Natural killer cell (primary cell): ENCODE measurements around the gene CAB39. TPM values are rescaled to one million over a fixed set of nuclear protein-coding genes. Genes with fewer than 3 reads are reported as not detected.
A peak's percentile ranks its signal among the peaks of the same experiment; 100 is the strongest.

ENCODE experiments used
- ATAC-seq, 3 donors: fragments of 150-1000 bp in 2 of 3; fragments of 200-7000 bp in 1 of 3; cut with Tn5 transposase; 1 replicate in 1 of 3; 2 replicates in 2 of 3; pipeline ENCODE4 v1.10.0; 2021; ENCODE audit warnings: mild to moderate bottlenecking in 2 of 3, moderate library complexity in 2 of 3
- DNase-seq, 2 donors: peaks; one replicate each; pipeline versions ENCODE4 v3.0.0 to v3.0.0-alpha.2; 2013 to 2021; ENCODE audit warnings: mixed read lengths in 1 of 2
- H3K27ac ChIP-seq: one replicate; pipeline ENCODE4 v1.5.1; 2013; ENCODE audit warnings: mild to moderate bottlenecking, low read length
- H3K27me3 ChIP-seq: one replicate; pipeline ENCODE4 v1.6.1; 2013; ENCODE audit warnings: low read length; ENCODE audit not compliant: control insufficient read depth, insufficient read depth
- H3K36me3 ChIP-seq: one replicate; pipeline ENCODE4 v1.6.1; 2013; ENCODE audit warnings: low read length; ENCODE audit not compliant: control insufficient read depth, insufficient read depth
- H3K4me1 ChIP-seq: one replicate; pipeline ENCODE4 v1.6.1; 2013; ENCODE audit warnings: low read length; ENCODE audit not compliant: control insufficient read depth, insufficient read depth
- H3K4me3 ChIP-seq: one replicate; pipeline ENCODE4 v1.5.1; 2013; ENCODE audit warnings: low read length
- H3K9me3 ChIP-seq: one replicate; pipeline ENCODE4 v1.6.1; 2013; ENCODE audit warnings: low read length; ENCODE audit not compliant: control insufficient read depth, insufficient read depth
- H3K27ac Mint-ChIP-seq, 2 donors: one replicate each; pipeline ENCODE4 v1.8.0; 2022; ENCODE audit warnings: mild to moderate bottlenecking in 2 of 2, mixed read lengths in 2 of 2, moderate library complexity in 1 of 2
- H3K27me3 Mint-ChIP-seq, 2 donors: one replicate each; pipeline ENCODE4 v1.8.0; 2022; ENCODE audit warnings: low read depth in 2 of 2, mixed read lengths in 2 of 2
- H3K36me3 Mint-ChIP-seq: one replicate; pipeline ENCODE4 v1.8.0; 2022; ENCODE audit warnings: mixed read lengths
- H3K4me1 Mint-ChIP-seq, 2 donors: one replicate each; pipeline ENCODE4 v1.8.0; 2022; ENCODE audit warnings: mixed read lengths in 2 of 2
- H3K4me3 Mint-ChIP-seq: one replicate; pipeline ENCODE4 v1.8.0; 2022; ENCODE audit warnings: mild to moderate bottlenecking, moderate library complexity, mixed read lengths
- H3K9me3 Mint-ChIP-seq, 2 donors: one replicate each; pipeline ENCODE4 v1.8.0; 2022; ENCODE audit warnings: mixed read lengths in 2 of 2
- CTCF ChIP-seq: fragments of 200-600 bp; IDR thresholded peaks from one replicate; pipeline ENCODE4 v1.8.0; 2022; ENCODE audit warnings: antibody characterized with exemption
- WGBS: methylation state at CpG from one replicate; pipeline ENCODE4 v1.1.7; 2013; ENCODE audit warnings: missing lambda C conversion rate; ENCODE audit not compliant: insufficient coverage; 5-methylcytosine and 5-hydroxymethylcytosine counted together
- intact Hi-C: fragments of 100-400 bp; cut with micrococcal nuclease; formaldehyde crosslinking; loops from one replicate; pipeline ENCODE4 v1.14.2; 2022
- total RNA-seq, 4 donors: library from RNA; stranded (reverse); fragments of 120-200 nt in 1 of 4; gene quantifications; one replicate each; pipeline versions ENCODE4 v1.2.3 to v1.2.4, GENCODE V29; 2013 to 2022

Gene CAB39
- total RNA-seq, 3 donors from 2014 or later (not counting 1 experiment from before 2014, with no cell fraction given) = 75.4 to 96.5 (median 90.5) TPM

DNA sequence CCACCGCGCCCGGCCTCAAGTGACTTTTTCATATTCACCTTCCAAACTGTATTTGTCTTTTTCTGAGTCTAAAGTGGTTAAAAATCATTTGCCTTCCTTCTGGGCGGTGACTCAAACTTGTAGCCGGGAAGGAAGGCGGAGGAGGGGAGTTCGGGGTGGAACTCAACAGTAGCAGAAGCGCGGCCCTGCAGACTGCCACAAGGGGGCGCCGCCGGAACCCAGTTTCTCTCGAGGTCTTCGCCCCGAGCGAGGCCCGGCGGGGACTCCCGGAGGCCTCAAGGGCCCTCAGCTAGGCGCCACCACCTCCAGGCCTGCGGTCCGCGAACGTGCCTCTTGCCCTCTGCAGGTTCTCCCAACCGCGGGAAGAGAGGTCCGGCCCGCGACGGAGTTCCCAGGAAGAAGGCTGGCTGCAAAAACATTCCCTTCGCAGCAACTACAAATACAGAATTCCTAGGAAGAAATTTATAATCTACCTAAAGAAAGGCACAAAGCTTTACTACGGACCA lies 135.3 kb downstream of the CAB39 start:
- no peaks in the 10 kb centered on the region for H3K36me3 Mint-ChIP-seq
- no peak overlapping the region for H3K27ac Mint-ChIP-seq
- peaks cover 56 to 83% of the 10 kb centered on the region in 2 donors for H3K27me3 Mint-ChIP-seq

GRCh38 chr2:230849633-230850357 lies 137.2 kb downstream of the CAB39 start:
- Histone ChIP-seq H3K4me1 (peaks cover 7% of the 10 kb centered on the region), H3K9me3 (no peaks in the 10 kb centered on the region), H3K27me3 (peaks cover 21% of the 10 kb centered on the region), H3K4me3 (no peak overlapping the region), H3K27ac (no peak overlapping the region), H3K36me3 (no peaks in the 10 kb centered on the region)
- intact Hi-C loops = no loop called here
- H3K4me3 Mint-ChIP-seq = no peak overlapping the region
- H3K27ac Mint-ChIP-seq = no peak overlapping the region
- H3K36me3 Mint-ChIP-seq = no peaks in the 10 kb centered on the region
- DNase-seq (peak; percentile 74 to 77), ATAC-seq (peak; percentile 40 to 65 (median 60))
- WGBS = 66% methylated on average over 40 of the region's 40 CpGs
- peaks cover 10 to 13% of the 10 kb centered on the region in 2 donors for H3K4me1 Mint-ChIP-seq
- peaks cover 57 to 88% of the 10 kb centered on the region in 2 donors for H3K27me3 Mint-ChIP-seq
- H3K9me3 Mint-ChIP-seq = no peaks in the 10 kb centered on the region
- TF ChIP-seq CTCF = peak; percentile 94

More for the DNA sequence above, 135.3 kb downstream of the CAB39 start:
- peak; percentile 83 to 90 for DNase-seq
- H3K27me3 ChIP-seq = peaks cover 21% of the 10 kb centered on the region
- no peaks in the 10 kb centered on the region for H3K9me3 Mint-ChIP-seq
- H3K36me3 ChIP-seq = no peaks in the 10 kb centered on the region
- peaks cover 10 to 13% of the 10 kb centered on the region in 2 donors for H3K4me1 Mint-ChIP-seq
- no peak overlapping the region for H3K4me3 ChIP-seq
- peaks cover 7% of the 10 kb centered on the region for H3K4me1 ChIP-seq
- TF ChIP-seq CTCF = peak; percentile 90
- 14% methylated on average over 31 of the region's 32 CpGs for WGBS
- ATAC-seq = peak; percentile 76 to 96 (median 95)
- no peaks in the 10 kb centered on the region for H3K9me3 ChIP-seq
- intact Hi-C loops = loop anchor here (1.0 kb wide), 1 partner anchor 139 kb away; no protein-coding TSS in a partner anchor
- H3K27ac ChIP-seq = no peak overlapping the region
- H3K4me3 Mint-ChIP-seq = no peak overlapping the region

GRCh38 chr2:230850358-230850658 lies 137.7 kb downstream of the CAB39 start:
- Mint-ChIP-seq H3K9me3 (no peaks in the 10 kb centered on the region), H3K4me1 (peaks cover 10 to 13% of the 10 kb centered on the region in 2 donors), H3K4me3 (no peak overlapping the region), H3K36me3 (no peaks in the 10 kb centered on the region), H3K27me3 (peaks cover 58 to 88% of the 10 kb centered on the region in 2 donors), H3K27ac (no peak overlapping the region)
- peaks cover 7% of the 10 kb centered on the region for H3K4me1 ChIP-seq
- H3K36me3 ChIP-seq = no peaks in the 10 kb centered on the region
- ATAC-seq (no peak), DNase-seq (no peak)
- H3K4me3 ChIP-seq = no peak overlapping the region
- intact Hi-C loops = no loop called here
- WGBS = 85% methylated on average over 7 of the region's 7 CpGs
- H3K9me3 ChIP-seq = no peaks in the 10 kb centered on the region
- peak; percentile 28 for TF ChIP-seq CTCF
- H3K27me3 ChIP-seq = peaks cover 22% of the 10 kb centered on the region
- no peak overlapping the region for H3K27ac ChIP-seq
